Osteocyte (in vitro differentiated cells): ENCODE data around the gene SORCS1. TPM values are rescaled to one million over a fixed set of nuclear protein-coding genes. Genes with fewer than 3 reads are reported as not detected.

Experiments used
- DNase-seq: peaks from one replicate; pipeline ENCODE4 v3.0.0; 2021; ENCODE audit warnings: mixed read lengths; ENCODE audit not compliant: unreplicated experiment; ENCODE audit errors: extremely low spot score
- H3K27ac Mint-ChIP-seq: one replicate; pipeline ENCODE4 v1.8.0; 2021; ENCODE audit warnings: mild to moderate bottlenecking, mixed read lengths; ENCODE audit not compliant: unreplicated experiment
- H3K27me3 Mint-ChIP-seq: one replicate; pipeline ENCODE4 v1.8.0; 2021; ENCODE audit warnings: mixed read lengths; ENCODE audit not compliant: unreplicated experiment
- H3K36me3 Mint-ChIP-seq: one replicate; pipeline ENCODE4 v1.8.0; 2021; ENCODE audit warnings: mixed read lengths; ENCODE audit not compliant: unreplicated experiment
- H3K4me1 Mint-ChIP-seq: one replicate; pipeline ENCODE4 v1.8.0; 2021; ENCODE audit warnings: mixed read lengths; ENCODE audit not compliant: unreplicated experiment
- H3K4me3 Mint-ChIP-seq: one replicate; pipeline ENCODE4 v1.8.0; 2021; ENCODE audit warnings: mild to moderate bottlenecking, moderate library complexity, mixed read lengths; ENCODE audit not compliant: unreplicated experiment
- H3K9me3 Mint-ChIP-seq: one replicate; pipeline ENCODE4 v1.8.0; 2021; ENCODE audit warnings: mixed read lengths; ENCODE audit not compliant: unreplicated experiment
- total RNA-seq: library from RNA; stranded (reverse); gene quantifications from 2 replicates; pipeline ENCODE4 v1.2.1, GENCODE V29; 2021
- TF ChIP-seq, protein P1 (sequence below): fragments of 200-600 bp; sonication (generic); IDR thresholded peaks from 2 replicates; pipeline ENCODE4 v1.5.0; 2021; ENCODE audit warnings: antibody characterized with exemption, mild to moderate bottlenecking, moderate library complexity

Gene SORCS1
- total RNA-seq, 1 donor from 2014 or later = not detected

DNA sequence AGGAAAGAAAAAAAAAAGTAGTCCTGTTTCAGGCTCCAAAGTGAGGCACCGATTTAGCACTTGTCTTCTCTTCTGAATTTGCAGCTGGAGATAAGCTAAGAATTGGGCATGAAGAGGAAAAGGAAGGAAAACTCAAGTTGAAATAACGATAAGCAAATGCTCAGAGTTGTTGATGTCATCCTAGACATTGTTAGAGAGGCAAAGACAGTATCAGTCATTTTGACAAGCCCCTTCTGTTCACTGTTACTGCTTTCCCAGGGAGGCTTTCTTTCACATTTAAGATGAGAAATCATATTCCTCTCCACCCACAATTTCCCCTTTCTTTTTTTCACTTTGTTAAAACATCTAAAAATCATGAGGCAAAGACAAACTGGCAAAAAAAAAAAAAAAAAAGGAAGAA, 41.8 kb downstream of the SORCS1 start:
- no peaks in the 10 kb centered on the region for H3K27me3 Mint-ChIP-seq
- H3K4me1 Mint-ChIP-seq = no peaks in the 10 kb centered on the region
- H3K9me3 Mint-ChIP-seq = peaks cover 39% of the 10 kb centered on the region
- H3K36me3 Mint-ChIP-seq = no peaks in the 10 kb centered on the region
- no peak for DNase-seq
- H3K27ac Mint-ChIP-seq = no peak overlapping the region
- no peak overlapping the region for H3K4me3 Mint-ChIP-seq
- TF ChIP-seq, protein P1, sequence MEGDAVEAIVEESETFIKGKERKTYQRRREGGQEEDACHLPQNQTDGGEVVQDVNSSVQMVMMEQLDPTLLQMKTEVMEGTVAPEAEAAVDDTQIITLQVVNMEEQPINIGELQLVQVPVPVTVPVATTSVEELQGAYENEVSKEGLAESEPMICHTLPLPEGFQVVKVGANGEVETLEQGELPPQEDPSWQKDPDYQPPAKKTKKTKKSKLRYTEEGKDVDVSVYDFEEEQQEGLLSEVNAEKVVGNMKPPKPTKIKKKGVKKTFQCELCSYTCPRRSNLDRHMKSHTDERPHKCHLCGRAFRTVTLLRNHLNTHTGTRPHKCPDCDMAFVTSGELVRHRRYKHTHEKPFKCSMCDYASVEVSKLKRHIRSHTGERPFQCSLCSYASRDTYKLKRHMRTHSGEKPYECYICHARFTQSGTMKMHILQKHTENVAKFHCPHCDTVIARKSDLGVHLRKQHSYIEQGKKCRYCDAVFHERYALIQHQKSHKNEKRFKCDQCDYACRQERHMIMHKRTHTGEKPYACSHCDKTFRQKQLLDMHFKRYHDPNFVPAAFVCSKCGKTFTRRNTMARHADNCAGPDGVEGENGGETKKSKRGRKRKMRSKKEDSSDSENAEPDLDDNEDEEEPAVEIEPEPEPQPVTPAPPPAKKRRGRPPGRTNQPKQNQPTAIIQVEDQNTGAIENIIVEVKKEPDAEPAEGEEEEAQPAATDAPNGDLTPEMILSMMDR = no peak

DNA sequence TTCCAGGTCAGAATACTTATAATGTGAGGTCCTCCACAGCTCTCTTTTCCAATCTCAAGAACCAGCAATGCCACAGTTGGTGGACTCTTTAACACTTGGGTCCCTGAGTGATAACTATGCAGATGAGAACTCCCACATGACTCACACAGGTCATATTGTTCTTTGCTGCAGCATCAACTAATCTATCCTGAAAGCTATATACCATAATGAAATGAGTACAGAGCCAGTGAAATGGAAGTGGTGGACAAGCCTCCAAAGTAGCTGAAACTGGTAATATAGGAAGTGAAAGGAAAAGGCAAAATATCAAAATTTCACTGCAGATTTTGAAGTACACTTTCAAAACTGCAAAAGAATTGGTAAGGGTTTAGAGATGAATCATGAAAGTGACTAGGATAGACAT, 45.6 kb downstream of the SORCS1 start:
- DNase-seq = no peak
- H3K4me3 Mint-ChIP-seq = no peak overlapping the region
- H3K36me3 Mint-ChIP-seq = no peaks in the 10 kb centered on the region
- H3K9me3 Mint-ChIP-seq = peaks cover 47% of the 10 kb centered on the region
- TF ChIP-seq, protein P1 = no peak
- no peaks in the 10 kb centered on the region for H3K4me1 Mint-ChIP-seq
- H3K27me3 Mint-ChIP-seq = no peaks in the 10 kb centered on the region
- no peak overlapping the region for H3K27ac Mint-ChIP-seq

DNA sequence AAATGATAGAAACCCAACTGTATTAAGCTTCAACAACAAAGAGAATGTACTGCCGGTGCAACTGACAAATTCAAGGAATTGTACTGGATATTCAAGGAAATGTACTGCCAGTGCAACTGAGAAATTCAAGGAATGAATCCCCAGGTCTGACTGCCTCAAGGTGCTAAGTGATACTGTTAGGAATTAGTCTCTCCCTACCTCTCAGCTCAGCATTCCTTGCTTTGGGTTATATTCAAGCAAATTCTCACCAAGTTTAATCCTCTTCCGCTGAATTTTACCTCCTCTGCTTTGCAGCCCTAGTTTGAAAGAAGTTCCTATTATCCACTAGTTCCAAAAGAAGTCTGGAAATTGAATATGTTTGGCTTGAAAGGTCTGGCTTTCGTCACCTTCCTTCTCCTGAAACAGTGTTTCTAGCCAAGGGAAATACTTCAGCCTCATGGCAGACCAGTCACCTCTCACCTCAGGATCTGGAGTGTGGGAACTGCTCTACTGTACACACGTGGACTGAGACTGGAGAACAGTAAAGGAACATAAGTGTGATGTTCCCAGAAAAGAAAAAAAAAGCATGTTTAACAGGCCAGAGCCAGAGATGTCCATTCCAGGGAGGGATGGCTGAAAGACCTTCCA, 60.4 kb downstream of the SORCS1 start:
- peaks cover 30% of the 10 kb centered on the region for H3K9me3 Mint-ChIP-seq
- TF ChIP-seq, protein P1 = no peak
- no peaks in the 10 kb centered on the region for H3K27me3 Mint-ChIP-seq
- no peak overlapping the region for H3K27ac Mint-ChIP-seq
- no peak overlapping the region for H3K4me3 Mint-ChIP-seq
- no peaks in the 10 kb centered on the region for H3K4me1 Mint-ChIP-seq
- H3K36me3 Mint-ChIP-seq = no peaks in the 10 kb centered on the region
- no peak for DNase-seq

DNA sequence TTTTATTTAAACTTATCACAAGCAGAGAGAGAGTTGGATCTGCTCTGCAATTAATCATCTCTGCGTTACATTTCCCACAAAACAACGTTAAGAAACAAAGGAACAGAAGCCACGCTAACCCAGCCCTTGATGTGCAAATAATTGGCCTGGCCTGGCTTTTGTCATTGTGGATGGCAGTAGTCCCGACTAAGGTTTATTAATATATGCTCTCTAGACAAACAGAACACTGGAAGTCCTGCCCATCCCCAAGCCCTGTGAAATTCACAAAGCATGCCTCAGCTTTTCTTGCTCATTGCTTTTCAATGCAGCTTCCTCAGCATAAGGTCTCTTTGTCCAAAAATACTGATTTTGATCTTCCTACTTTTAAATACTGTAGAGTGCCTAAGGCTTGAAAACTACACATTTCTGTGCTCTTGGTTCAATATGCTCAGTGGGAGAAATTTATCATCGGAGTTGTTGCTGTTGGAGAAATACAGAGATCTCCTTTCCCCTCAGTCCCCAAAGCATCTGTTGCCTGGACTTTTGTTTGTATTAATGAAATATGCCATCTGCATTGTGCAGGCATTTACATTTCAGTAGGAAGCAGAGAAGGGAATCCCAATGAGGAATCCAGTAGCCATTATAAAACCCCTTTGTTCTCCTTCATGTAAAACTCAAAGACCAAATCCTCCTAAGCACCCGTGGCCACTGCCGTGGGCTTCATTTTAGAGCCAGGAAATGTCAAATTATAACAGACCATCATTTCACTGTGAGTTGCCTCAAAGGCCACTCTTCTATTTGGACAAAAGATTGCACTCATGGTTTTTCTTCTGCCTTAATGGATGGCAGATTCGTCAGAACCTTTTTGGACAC, 61.1 kb downstream of the SORCS1 start:
- H3K36me3 Mint-ChIP-seq = no peaks in the 10 kb centered on the region
- H3K27ac Mint-ChIP-seq = no peak overlapping the region
- no peaks in the 10 kb centered on the region for H3K4me1 Mint-ChIP-seq
- no peaks in the 10 kb centered on the region for H3K27me3 Mint-ChIP-seq
- H3K9me3 Mint-ChIP-seq = peaks cover 28% of the 10 kb centered on the region
- no peak for DNase-seq
- TF ChIP-seq, protein P1 = no peak
- H3K4me3 Mint-ChIP-seq = no peak overlapping the region

DNA sequence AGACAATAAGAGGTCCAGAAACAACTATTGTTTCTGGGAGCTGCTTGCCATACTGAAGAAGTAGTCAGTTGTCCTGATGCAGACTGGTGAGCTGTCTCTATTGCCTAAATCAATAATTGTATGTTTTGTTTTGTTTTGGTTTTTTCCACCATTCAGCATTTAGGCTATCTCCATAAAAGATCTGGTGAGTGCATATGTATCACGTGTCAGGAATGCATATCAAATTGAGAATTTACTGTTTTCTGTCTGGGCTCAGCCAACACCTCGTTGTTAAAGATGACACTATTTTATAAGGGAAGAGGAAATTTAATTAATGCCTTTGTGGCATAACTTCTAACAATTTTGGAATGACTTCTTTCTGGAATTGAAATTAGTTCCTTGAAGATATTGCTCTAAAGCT, 66.2 kb downstream of the SORCS1 start:
- Mint-ChIP-seq H3K36me3 (no peaks in the 10 kb centered on the region), H3K4me3 (no peak overlapping the region), H3K27me3 (no peaks in the 10 kb centered on the region), H3K27ac (no peak overlapping the region), H3K4me1 (no peaks in the 10 kb centered on the region), H3K9me3 (peaks cover 12% of the 10 kb centered on the region)
- no peak for DNase-seq
- TF ChIP-seq, protein P1 = no peak
